Testis (tissue), 3 donors: ENCODE data around the gene POC1B. TPM values are rescaled to one million over a fixed set of nuclear protein-coding genes. Genes with fewer than 3 reads are reported as not detected.

Experiments
- DNase-seq: peaks from one replicate; pipeline ENCODE4 v3.0.0-alpha.2; 2019
- H3K27ac ChIP-seq, 2 donors: fragments of 200-600 bp; sonication (generic); one replicate each; pipeline ENCODE4 v1.5.1; 2019
- H3K27me3 ChIP-seq: fragments of 200-600 bp; sonication (generic); one replicate; pipeline ENCODE4 v1.5.1; 2019
- H3K36me3 ChIP-seq: fragments of 200-600 bp; sonication (generic); one replicate; pipeline ENCODE4 v1.5.1; 2017; ENCODE audit warnings: low read depth; ENCODE audit errors: missing control alignments
- H3K4me1 ChIP-seq: fragments of 200-600 bp; sonication (generic); one replicate; pipeline ENCODE4 v1.5.1; 2019
- H3K4me3 ChIP-seq, 2 donors: fragments of 200-600 bp; sonication (generic); one replicate each; pipeline ENCODE4 v1.5.1; 2017 to 2019
- H3K9me3 ChIP-seq: fragments of 200-600 bp; sonication (generic); one replicate; pipeline ENCODE4 v1.5.1; 2017
- POLR2A ChIP-seq: fragments of 450-650 bp; IDR thresholded peaks from one replicate; pipeline ENCODE4 v1.6.1; 2017; ENCODE audit warnings: antibody characterized with exemption, mild to moderate bottlenecking, moderate library complexity
- WGBS, 2 donors: methylation state at CpG; one replicate each; pipeline ENCODE4 v1.1.5; 2018; 5-methylcytosine and 5-hydroxymethylcytosine counted together
- intact Hi-C: fragments of 100-400 bp; cut with DNase I; formaldehyde crosslinking; loops from one replicate; pipeline ENCODE4 v1.15.1; 2023; ENCODE audit warnings: low total_unique reads
- polyA plus RNA-seq: library from polyadenylated mRNA; stranded (reverse); fragments of 350-450 nt; fragmentation: Illumina TruSeq; extraction: RNeasy Lipid Tissue Mini Kit (QIAGEN cat#74804); gene quantifications from one replicate; pipeline ENCODE4 v1.2.3, GENCODE V29; 2014; ENCODE audit warnings: low read depth, low replicate concordance; ENCODE audit not compliant: insufficient read depth
- total RNA-seq, 2 donors: library from RNA; depleted of rRNA; stranded (reverse); fragments of >200 nt; gene quantifications; one replicate each; pipeline ENCODE4 v1.2.3, GENCODE V29; 2016
- TF ChIP-seq, protein P1 (sequence below), 3 experiments: fragments of 450-650 bp in 2 of 3; fragments of 200-600 bp in 1 of 3; sonication (generic) in 1 of 3; IDR thresholded peaks; one replicate each; pipeline ENCODE4 v1.5.1; 2016 to 2019; ENCODE audit warnings: antibody characterized with exemption in 3 of 3, mild to moderate bottlenecking in 2 of 3, moderate library complexity in 1 of 3

POC1B gene
- total and polyA plus RNA-seq, 3 donors from 2014 or later: 16.8 to 30.2 (median 21.3) TPM

DNA sequence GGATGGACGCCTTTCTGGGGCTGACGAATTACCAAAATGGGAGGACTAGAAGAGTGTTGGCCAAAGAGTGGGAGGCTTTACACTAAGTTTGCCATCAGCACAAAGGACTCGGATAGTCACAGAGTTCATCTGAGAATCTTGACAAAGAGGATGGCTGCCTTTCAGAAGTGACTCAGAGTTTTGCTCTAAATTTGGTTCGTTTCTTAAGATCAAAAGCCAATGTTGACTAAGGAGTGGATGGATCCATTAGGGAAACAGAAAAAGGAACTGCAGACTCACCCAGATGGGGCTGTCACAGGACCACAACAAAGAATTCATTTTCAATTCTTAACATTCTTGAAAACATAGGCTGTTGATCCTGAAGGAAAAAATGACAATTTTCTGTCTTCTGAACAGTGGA lies 92.2 kb downstream of the POC1B start:
- H3K36me3 ChIP-seq: no peaks in the 10 kb centered on the region
- TF ChIP-seq, protein P1, sequence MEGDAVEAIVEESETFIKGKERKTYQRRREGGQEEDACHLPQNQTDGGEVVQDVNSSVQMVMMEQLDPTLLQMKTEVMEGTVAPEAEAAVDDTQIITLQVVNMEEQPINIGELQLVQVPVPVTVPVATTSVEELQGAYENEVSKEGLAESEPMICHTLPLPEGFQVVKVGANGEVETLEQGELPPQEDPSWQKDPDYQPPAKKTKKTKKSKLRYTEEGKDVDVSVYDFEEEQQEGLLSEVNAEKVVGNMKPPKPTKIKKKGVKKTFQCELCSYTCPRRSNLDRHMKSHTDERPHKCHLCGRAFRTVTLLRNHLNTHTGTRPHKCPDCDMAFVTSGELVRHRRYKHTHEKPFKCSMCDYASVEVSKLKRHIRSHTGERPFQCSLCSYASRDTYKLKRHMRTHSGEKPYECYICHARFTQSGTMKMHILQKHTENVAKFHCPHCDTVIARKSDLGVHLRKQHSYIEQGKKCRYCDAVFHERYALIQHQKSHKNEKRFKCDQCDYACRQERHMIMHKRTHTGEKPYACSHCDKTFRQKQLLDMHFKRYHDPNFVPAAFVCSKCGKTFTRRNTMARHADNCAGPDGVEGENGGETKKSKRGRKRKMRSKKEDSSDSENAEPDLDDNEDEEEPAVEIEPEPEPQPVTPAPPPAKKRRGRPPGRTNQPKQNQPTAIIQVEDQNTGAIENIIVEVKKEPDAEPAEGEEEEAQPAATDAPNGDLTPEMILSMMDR (IDR thresholded peaks at IDR 0.05): no peak
- TF ChIP-seq POLR2A: no peak
- intact Hi-C loops: no loop called here
- H3K27ac ChIP-seq: no peak overlapping the region
- H3K27me3 ChIP-seq: no peaks in the 10 kb centered on the region
- DNase-seq: no peak
- H3K9me3 ChIP-seq: no peaks in the 10 kb centered on the region
- 87 to 90% methylated on average over 4 of the region's 4 CpGs for WGBS, 2 donors
- H3K4me1 ChIP-seq: no peaks in the 10 kb centered on the region
- H3K4me3 ChIP-seq: no peak overlapping the region

DNA sequence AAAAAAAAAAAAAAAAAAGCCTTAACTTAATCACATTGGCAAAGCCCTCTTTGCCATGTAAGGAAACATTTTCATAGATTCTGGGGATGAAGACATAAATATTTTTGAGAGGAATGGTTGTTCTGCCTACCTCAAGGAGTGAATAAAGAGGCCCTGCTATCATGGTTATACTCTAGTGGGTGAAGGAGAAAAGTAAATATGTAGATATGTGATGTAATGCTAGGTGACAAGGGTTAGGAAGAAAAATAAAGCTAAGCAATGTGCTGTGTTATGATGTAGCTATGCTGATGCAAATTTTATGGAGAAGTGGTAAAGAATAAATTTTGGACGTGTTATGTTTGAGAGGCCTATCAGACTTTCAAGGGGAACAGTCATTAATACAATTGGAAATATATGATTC lies 93.5 kb downstream of the POC1B start:
- 95 to 96% methylated on average over 1 of the region's 1 CpG for WGBS, 2 donors
- no peaks in the 10 kb centered on the region for H3K36me3 ChIP-seq
- H3K27ac ChIP-seq: no peak overlapping the region
- H3K27me3 ChIP-seq: no peaks in the 10 kb centered on the region
- H3K4me3 ChIP-seq: no peak overlapping the region
- no peaks in the 10 kb centered on the region for H3K9me3 ChIP-seq
- H3K4me1 ChIP-seq: no peaks in the 10 kb centered on the region
- intact Hi-C loops: no loop called here
- no peak for DNase-seq
- TF ChIP-seq POLR2A: no peak
- TF ChIP-seq, protein P1 (IDR thresholded peaks at IDR 0.05): no peak

DNA sequence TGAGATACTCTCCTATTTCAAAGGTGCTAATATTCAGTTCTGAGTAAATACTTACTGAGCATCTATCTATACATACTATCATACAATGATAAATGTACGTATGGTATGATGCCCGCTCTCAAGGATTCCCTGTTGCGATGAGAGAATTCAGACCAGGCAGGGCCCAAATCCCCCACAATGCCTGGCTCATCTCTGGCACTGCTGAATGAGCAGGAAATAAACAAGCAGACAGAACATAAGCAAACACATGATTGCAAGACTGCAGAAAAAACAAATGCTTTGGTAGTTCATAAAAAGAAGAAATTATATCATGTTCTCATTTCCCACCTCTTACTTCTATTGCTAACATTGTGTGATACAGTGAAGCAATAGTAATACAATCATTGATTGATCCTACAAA lies 96.3 kb downstream of the POC1B start:
- Histone ChIP-seq H3K27ac (no peak overlapping the region), H3K4me3 (no peak overlapping the region), H3K9me3 (no peaks in the 10 kb centered on the region), H3K27me3 (no peaks in the 10 kb centered on the region), H3K4me1 (no peaks in the 10 kb centered on the region), H3K36me3 (no peaks in the 10 kb centered on the region)
- TF ChIP-seq, protein P1 (IDR thresholded peaks at IDR 0.05): no peak
- intact Hi-C loops: no loop called here
- 93 to 96% methylated on average over 3 of the region's 3 CpGs for WGBS, 2 donors
- no peak for DNase-seq

DNA sequence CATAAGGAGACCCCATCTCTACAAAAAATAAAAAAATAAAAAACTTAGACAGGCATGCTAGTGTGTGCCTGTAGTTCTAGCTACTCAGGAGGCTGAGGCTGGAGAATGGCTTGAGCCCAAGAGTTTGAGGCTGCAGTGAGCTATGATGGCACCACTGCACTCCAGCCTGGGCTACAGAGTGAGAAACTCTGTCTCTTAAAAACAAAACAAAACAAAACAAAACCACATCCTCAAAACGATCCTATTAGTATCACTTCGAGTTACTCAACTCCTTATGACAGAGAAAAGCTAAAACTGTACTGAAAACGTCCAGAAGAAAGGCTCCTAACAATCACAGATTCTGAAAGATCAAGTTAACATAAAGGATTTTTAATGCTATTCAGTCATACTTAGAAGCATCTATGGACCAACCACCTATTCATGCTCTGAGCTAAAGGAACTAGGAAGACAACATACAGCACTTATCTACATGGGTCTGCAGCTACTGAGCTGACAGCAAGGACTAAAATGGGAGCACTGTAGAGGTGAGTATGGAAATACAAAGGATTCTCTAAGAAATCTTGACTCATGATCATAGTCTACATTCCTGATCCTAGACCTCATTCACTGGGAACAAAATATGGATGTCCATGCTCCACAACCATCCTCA lies 98.2 kb downstream of the POC1B start:
- TF ChIP-seq, protein P1 (IDR thresholded peaks at IDR 0.05): no peak
- Histone ChIP-seq H3K9me3 (no peaks in the 10 kb centered on the region), H3K27ac (no peak overlapping the region), H3K36me3 (no peaks in the 10 kb centered on the region), H3K4me1 (no peaks in the 10 kb centered on the region), H3K27me3 (no peaks in the 10 kb centered on the region), H3K4me3 (no peak overlapping the region)
- no peak for DNase-seq
- intact Hi-C loops: no loop called here
- WGBS, 2 donors: 73 to 83% methylated on average over 3 of the region's 3 CpGs

DNA sequence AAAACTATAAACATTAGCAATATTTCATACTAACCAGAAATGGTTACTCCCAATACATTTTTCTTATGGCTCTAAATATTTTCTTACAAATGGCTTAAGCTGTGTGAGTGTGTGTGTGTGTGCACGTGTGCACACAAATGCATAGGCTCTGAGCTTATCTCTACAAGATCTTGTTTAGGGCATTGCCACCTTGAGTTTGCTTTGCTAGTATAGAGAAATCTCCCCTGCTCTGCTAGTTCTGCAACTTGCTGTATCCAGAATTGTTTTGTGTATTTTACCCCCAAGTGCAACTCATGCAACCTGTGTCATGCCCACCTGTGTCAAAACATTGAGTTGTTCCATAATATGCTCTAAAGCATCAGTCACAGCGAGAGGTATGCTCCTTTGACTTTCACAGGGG lies 101.0 kb downstream of the POC1B start:
- 93 to 94% methylated on average over 2 of the region's 2 CpGs for WGBS, 2 donors
- Histone ChIP-seq H3K9me3 (no peaks in the 10 kb centered on the region), H3K36me3 (no peaks in the 10 kb centered on the region), H3K27me3 (no peaks in the 10 kb centered on the region), H3K27ac (no peak overlapping the region), H3K4me1 (no peaks in the 10 kb centered on the region), H3K4me3 (no peak overlapping the region)
- TF ChIP-seq, protein P1 (IDR thresholded peaks at IDR 0.05): no peak
- TF ChIP-seq POLR2A: no peak
- no peak for DNase-seq
- intact Hi-C loops: no loop called here
